Measurements from ENCODE around the gene ZFP69. TPM values are rescaled to one million over a fixed set of nuclear protein-coding genes. Genes with fewer than 3 reads are reported as not detected.
"Not testable (repeated sequence)": the region's sequence is repeated elsewhere in the genome, so short reads cannot be mapped to it uniquely, and the experiment has no call there.

ZFP69 gene
- total RNA-seq, 1 donor from 2014 or later: 1.8 TPM

GRCh38 chr1:40502651-40503050 is 25.6 kb downstream of the ZFP69 start:
- ATAC-seq; intact Hi-C loops (cut with DNase I); DNase-seq (ENCODE audit: missing footprints): not testable (repeated sequence)

GRCh38 chr1:40507973-40508372 is 30.9 kb downstream of the ZFP69 start:
- DNase-seq (ENCODE audit: missing footprints) (no peak), ATAC-seq (no peak)
- intact Hi-C loops (cut with DNase I): no loop called here

DNA sequence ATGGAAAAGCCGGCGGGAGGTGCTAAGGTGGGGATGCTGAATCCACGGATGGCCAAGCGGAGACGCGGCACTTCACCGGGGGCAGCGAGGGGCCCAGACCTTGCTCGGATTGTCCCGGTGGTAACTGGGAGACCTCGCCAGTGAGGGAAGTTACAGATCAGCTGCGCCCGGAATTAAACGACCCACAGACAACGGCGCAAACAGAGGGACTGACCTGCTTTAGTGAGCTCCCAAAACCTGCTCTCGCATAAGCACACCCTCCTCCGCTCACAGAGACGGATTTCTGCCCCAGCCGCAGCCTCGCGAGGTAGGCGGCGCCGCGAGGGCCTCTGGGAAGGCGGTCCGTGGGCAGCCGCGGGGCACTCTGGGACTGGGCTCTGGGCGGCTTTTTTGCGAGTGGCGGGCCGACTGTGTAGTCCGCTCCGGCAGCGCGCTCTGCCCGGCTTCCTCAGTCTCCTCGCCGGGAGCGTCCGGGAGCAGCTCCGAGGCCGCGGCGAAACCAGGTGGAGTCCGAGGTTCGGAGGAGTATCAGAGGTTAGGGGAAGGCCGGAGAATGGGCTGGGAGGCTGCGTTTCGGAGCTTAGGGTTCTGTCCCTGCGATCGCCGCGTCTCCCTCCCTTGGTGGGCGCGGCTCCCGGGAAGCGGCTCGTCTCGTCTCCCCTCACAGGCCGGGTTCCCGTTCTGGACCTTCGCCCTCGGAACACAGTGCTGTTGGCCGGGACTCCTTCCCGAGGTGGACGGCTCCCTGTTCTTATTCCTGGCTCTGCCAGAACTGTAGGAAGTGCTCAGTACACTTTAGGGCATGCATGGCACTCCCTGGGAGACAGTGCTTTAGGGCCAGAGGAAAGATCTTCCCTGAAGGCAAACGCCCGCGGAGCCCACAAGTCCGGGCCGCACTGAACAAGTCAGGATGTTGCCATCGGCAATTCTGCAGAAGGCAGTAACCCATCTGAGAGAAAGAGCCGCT is 31.6 kb downstream of the ZFP69 start, which contains the start of gene EXO5:
EXO5 (plus strand) TSS at position 393 of the 967 bp plus-strand sequence. CDS start 5,778 bp downstream, outside the sequence.
- intact Hi-C loops (cut with DNase I): no loop called here
- ATAC-seq (peak; percentile 99), DNase-seq (ENCODE audit: missing footprints) (peak; percentile 93)

- no peak for DNase-seq (ENCODE audit: missing footprints)
- intact Hi-C loops (cut with DNase I): no loop called here
- no peak for ATAC-seq
Observed at GRCh38 chr1:40519517-40519916, 42.4 kb downstream of the ZFP69 start.

GRCh38 chr1:40530735-40531380 is 53.8 kb downstream of the ZFP69 start:
- DNase-seq (ENCODE audit: missing footprints): no peak
- intact Hi-C loops (cut with DNase I): no loop called here
- no peak for ATAC-seq

GRCh38 chr1:40531381-40532061 is 54.4 kb downstream of the ZFP69 start, which contains the start of gene ZNF684:
ZNF684 (plus strand) TSS chr1:40531637; CDS start chr1:40533167, 1,530 bp downstream.
- DNase-seq (ENCODE audit: missing footprints): peak; percentile 91
- ATAC-seq: peak; percentile 100
- intact Hi-C loops (cut with DNase I): no loop called here

GRCh38 chr1:40532062-40532389 is 54.9 kb downstream of the ZFP69 start:
- DNase-seq (ENCODE audit: missing footprints) (no peak), ATAC-seq (no peak)
- intact Hi-C loops (cut with DNase I): no loop called here

GRCh38 chr1:40532844-40533424 is 55.8 kb downstream of the ZFP69 start:
- DNase-seq (ENCODE audit: missing footprints): no peak
- intact Hi-C loops (cut with DNase I): no loop called here
- ATAC-seq: no peak

- DNase-seq (ENCODE audit: missing footprints) (no peak), ATAC-seq (no peak)
- intact Hi-C loops (cut with DNase I): no loop called here
Observed at GRCh38 chr1:40534589-40534988, 57.5 kb downstream of the ZFP69 start.

- DNase-seq (ENCODE audit: missing footprints) (no peak), ATAC-seq (no peak)
- intact Hi-C loops (cut with DNase I): no loop called here
Observed at GRCh38 chr1:40535732-40536131, 58.6 kb downstream of the ZFP69 start.

DNA sequence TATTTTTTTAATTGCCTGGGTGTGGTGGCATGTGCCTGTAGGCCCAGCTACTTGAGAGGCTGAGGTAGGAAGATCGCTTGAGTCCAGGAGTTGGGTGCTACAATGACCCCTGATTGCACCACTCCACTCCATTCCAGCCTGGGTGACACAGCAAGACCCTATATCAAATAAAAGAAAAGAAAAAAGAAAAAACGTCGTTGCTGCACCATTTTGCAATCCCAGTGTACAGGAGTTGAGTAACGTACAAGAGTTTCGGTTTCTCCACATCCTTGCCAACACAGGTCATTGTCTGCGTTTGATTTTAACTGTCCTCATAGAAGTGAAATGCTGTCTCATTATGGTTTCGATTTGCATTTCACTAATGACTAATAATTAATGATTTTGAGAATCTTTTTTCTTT is 62.2 kb downstream of the ZFP69 start:
- ATAC-seq (no peak), DNase-seq (ENCODE audit: missing footprints) (no peak)
- intact Hi-C loops (cut with DNase I): no loop called here

Other genes starting within 250 kb of the ZFP69 start
- not detected for gene TMCO2, start 229.4 kb upstream of the ZFP69 start, total RNA-seq
- 37.4 TPM for gene ZMPSTE24, start 219.1 kb upstream of the ZFP69 start, total RNA-seq
- gene COL9A2, start 160.0 kb upstream of the ZFP69 start, total RNA-seq: 0.24 TPM
- 16.3 TPM for gene SMAP2, start 103.6 kb upstream of the ZFP69 start, total RNA-seq
- gene ZFP69B, start 26.8 kb upstream of the ZFP69 start, total RNA-seq: 1.2 TPM
- gene EXO5, start 31.5 kb downstream of the ZFP69 start, total RNA-seq: 4.7 TPM
- 9.7 TPM for gene ZNF684, start 54.3 kb downstream of the ZFP69 start, total RNA-seq
- gene RIMS3, start 188.4 kb downstream of the ZFP69 start, total RNA-seq: 1.6 TPM
- gene NFYC, start 214.4 kb downstream of the ZFP69 start, total RNA-seq: 62.3 TPM

Data from Right ventricle myocardium inferior (tissue), 1 donor.